Measurements from ENCODE around the gene RIOK1.

The RIOK1 gene

GRCh38 chr6:7441048-7441775 lies 51.6 kb downstream of the RIOK1 start:
- no peak for TF ChIP-seq CTCF (IDR thresholded peaks at IDR 0.05; ENCODE audit: low read depth, low read length)

GRCh38 chr6:7442467-7442866 lies 52.9 kb downstream of the RIOK1 start:
- DNase-seq (ENCODE audit: extremely low read depth, low read depth), result no peak
- no peak for TF ChIP-seq CTCF (IDR thresholded peaks at IDR 0.05; ENCODE audit: low read depth, low read length)

More at GRCh38 chr6:7441048-7441775, 51.6 kb downstream of the RIOK1 start:
- DNase-seq (ENCODE audit: extremely low read depth, low read depth), result no peak

- DNase-seq (ENCODE audit: extremely low read depth, low read depth), result no peak
- no peak for TF ChIP-seq CTCF (IDR thresholded peaks at IDR 0.05; ENCODE audit: low read depth, low read length)
These were observed 55.5 kb downstream of the RIOK1 start for GRCh38 chr6:7445101-7445500.

- no peak for DNase-seq (ENCODE audit: extremely low read depth, low read depth)
- TF ChIP-seq CTCF (IDR thresholded peaks at IDR 0.05; ENCODE audit: low read depth, low read length), result no peak
These were observed 56.4 kb downstream of the RIOK1 start for GRCh38 chr6:7445885-7446461.

GRCh38 chr6:7446619-7447325 lies 57.2 kb downstream of the RIOK1 start:
- DNase-seq (ENCODE audit: extremely low read depth, low read depth), result no peak
- TF ChIP-seq CTCF (IDR thresholded peaks at IDR 0.05; ENCODE audit: low read depth, low read length), result no peak

- no peak for TF ChIP-seq CTCF (IDR thresholded peaks at IDR 0.05; ENCODE audit: low read depth, low read length)
- no peak for DNase-seq (ENCODE audit: extremely low read depth, low read depth)
These were observed 58.6 kb downstream of the RIOK1 start for GRCh38 chr6:7448232-7448631.

- no peak for TF ChIP-seq CTCF (IDR thresholded peaks at IDR 0.05; ENCODE audit: low read depth, low read length)
These were observed 59.4 kb downstream of the RIOK1 start for GRCh38 chr6:7449018-7449417.

More at GRCh38 chr6:7449018-7449417, 59.4 kb downstream of the RIOK1 start:
- no peak for DNase-seq (ENCODE audit: extremely low read depth, low read depth)
